IMR-90 (cell line): ENCODE data around the gene C1orf105. TPM values are rescaled to one million over a fixed set of nuclear protein-coding genes. Genes with fewer than 3 reads are reported as not detected.

Experiments
- ATAC-seq: fragments of 200-7000 bp; cut with Tn5 transposase; 2 replicates; pipeline ENCODE4 v1.9.1; 2020; ENCODE audit warnings: low read depth, mild to moderate bottlenecking, moderate library complexity
- BruUV-seq: library from RNA; stranded (reverse); fragments of 400-500 nt; replicated peaks from 2 replicates; lab custom pipeline; 2021; lab: Mats Ljungman, UMichigan
- CTCF ChIA-PET: fragments of 300-600 bp; formaldehyde crosslinking; extraction: SDS; loops from one replicate; lab custom pipeline; 2021; ENCODE audit warnings: antibody characterized with exemption; lab: Yijun Ruan, JAX
- POLR2A ChIA-PET: fragments of 300-600 bp; sonication (Branson Sonifier 250); formaldehyde crosslinking; loops from one replicate; lab custom pipeline; 2022; ENCODE audit warnings: antibody characterized with exemption; ENCODE audit not compliant: unreplicated experiment; lab: Charles Lee
- DNase-seq: peaks from one replicate; pipeline ENCODE4 v3.0.0; 2013
- H2AFZ ChIP-seq: replicated peaks from 2 replicates; pipeline ENCODE3; 2013; ENCODE audit warnings: low read length, mild to moderate bottlenecking; ENCODE audit not compliant: poor library complexity
- H2AK5ac ChIP-seq: 2 replicates; pipeline ENCODE4 v1.6.1; 2013; ENCODE audit warnings: low read depth, low read length, inconsistent platforms
- H2AK9ac ChIP-seq: replicated peaks from 2 replicates; pipeline ENCODE3; 2013; ENCODE audit warnings: mild to moderate bottlenecking, low read depth, low read length, moderate library complexity; ENCODE audit not compliant: poor library complexity
- H2BK120ac ChIP-seq: 2 replicates; pipeline ENCODE4 v1.6.1; 2013; ENCODE audit warnings: low read depth, low read length, inconsistent platforms
- H2BK15ac ChIP-seq: 3 replicates; pipeline ENCODE4 v1.6.1; 2013; ENCODE audit warnings: low read depth, low read length, inconsistent platforms
- H2BK20ac ChIP-seq: 2 replicates; pipeline ENCODE4 v1.6.1; 2013; ENCODE audit warnings: low read depth, mild to moderate bottlenecking, inconsistent platforms, low read length, moderate library complexity
- H2BK5ac ChIP-seq: 2 replicates; pipeline ENCODE4 v1.6.1; 2013; ENCODE audit warnings: mild to moderate bottlenecking, low read depth, low read length, inconsistent platforms; ENCODE audit not compliant: poor library complexity, severe bottlenecking
- H3K14ac ChIP-seq: replicated peaks from 2 replicates; pipeline ENCODE4 v1.6.1; 2013; ENCODE audit warnings: low read depth, low read length, inconsistent platforms
- H3K18ac ChIP-seq: 2 replicates; pipeline ENCODE4 v1.6.1; 2013; ENCODE audit warnings: low read depth, low read length, control low read depth
- H3K23ac ChIP-seq: 2 replicates; pipeline ENCODE4 v1.6.1; 2013; ENCODE audit warnings: low read depth, low read length, inconsistent platforms
- H3K27ac ChIP-seq: 2 replicates; pipeline ENCODE4 v1.5.1; 2013; ENCODE audit warnings: mild to moderate bottlenecking, control low read depth, low read length; ENCODE audit not compliant: insufficient read depth
- H3K27me3 ChIP-seq: 2 replicates; pipeline ENCODE4 v1.6.1; 2013; ENCODE audit warnings: low read length; ENCODE audit not compliant: control insufficient read depth, insufficient read depth
- H3K36me3 ChIP-seq: 2 replicates; pipeline ENCODE4 v1.6.1; 2013; ENCODE audit warnings: low read length, mixed read lengths; ENCODE audit not compliant: control insufficient read depth, insufficient read depth
- H3K4ac ChIP-seq: 2 replicates; pipeline ENCODE4 v1.6.1; 2013; ENCODE audit warnings: low read depth, low read length, inconsistent platforms
- H3K4me1 ChIP-seq: 2 replicates; pipeline ENCODE4 v1.6.1; 2013; ENCODE audit warnings: low read length, mixed read lengths; ENCODE audit not compliant: control insufficient read depth, insufficient read depth
- H3K4me2 ChIP-seq: 2 replicates; pipeline ENCODE4 v1.6.1; 2013; ENCODE audit warnings: low read depth, mild to moderate bottlenecking, control low read depth, low read length, moderate library complexity
- H3K4me3 ChIP-seq: 2 replicates; pipeline ENCODE4 v1.5.1; 2013; ENCODE audit warnings: low read depth, mild to moderate bottlenecking, control low read depth, low read length, moderate library complexity; ENCODE audit not compliant: insufficient read depth
- H3K56ac ChIP-seq: 2 replicates; pipeline ENCODE4 v1.6.1; 2013; ENCODE audit warnings: low read length, inconsistent platforms; ENCODE audit not compliant: insufficient read depth; ENCODE audit errors: extremely low read depth
- H3K79me1 ChIP-seq, 2 experiments: 2 replicates each; pipeline ENCODE4 v1.6.1; 2013; ENCODE audit warnings: low read length in 2 of 2, inconsistent platforms in 1 of 2, low read depth in 1 of 2
- H3K9ac ChIP-seq: 2 replicates; pipeline ENCODE4 v1.6.1; 2013; ENCODE audit warnings: low read depth, low read length, control low read depth
- H3K9me1 ChIP-seq: 2 replicates; pipeline ENCODE4 v1.6.1; 2013; ENCODE audit warnings: low read length, inconsistent platforms; ENCODE audit not compliant: insufficient read depth
- H3K9me3 ChIP-seq: 2 replicates; pipeline ENCODE4 v1.6.1; 2013; ENCODE audit warnings: low read length; ENCODE audit not compliant: control insufficient read depth, insufficient read depth
- H4K20me1 ChIP-seq: 2 replicates; pipeline ENCODE4 v1.6.1; 2013; ENCODE audit warnings: low read length, inconsistent platforms; ENCODE audit not compliant: insufficient read depth
- H4K5ac ChIP-seq: 2 replicates; pipeline ENCODE4 v1.6.1; 2013; ENCODE audit warnings: mild to moderate bottlenecking, low read depth, low read length, control low read depth
- H4K8ac ChIP-seq, 2 experiments: 2 replicates each; pipeline ENCODE4 v1.6.1; 2013; ENCODE audit warnings: low read depth in 2 of 2, low read length in 2 of 2, control low read depth in 1 of 2, inconsistent platforms in 1 of 2
- H4K91ac ChIP-seq: 2 replicates; pipeline ENCODE4 v1.6.1; 2013; ENCODE audit warnings: low read depth, low read length, inconsistent platforms; ENCODE audit not compliant: insufficient read depth
- BHLHE40 ChIP-seq: fragments of 150-350 bp; IDR thresholded peaks from 2 replicates; pipeline ENCODE4 v1.6.1; 2016; ENCODE audit warnings: mild to moderate bottlenecking, low read depth, low read length
- CEBPB ChIP-seq: IDR thresholded peaks from 2 replicates; pipeline ENCODE4 v1.6.1; 2012; ENCODE audit warnings: low read depth, low read length, improper control_type of control experiment
- CHD1 ChIP-seq: IDR thresholded peaks from 2 replicates; pipeline ENCODE4 v1.6.1; 2012; ENCODE audit warnings: low read depth, low read length, improper control_type of control experiment
- CTCF ChIP-seq: conservative IDR thresholded peaks from 2 replicates; pipeline ENCODE4 v1.5.1; 2012; ENCODE audit warnings: mild to moderate bottlenecking, low read depth, low read length, improper control_type of control experiment
- ELK1 ChIP-seq: fragments of 150-350 bp; IDR thresholded peaks from 2 replicates; pipeline ENCODE4 v1.6.1; 2016; ENCODE audit warnings: low read depth, mild to moderate bottlenecking, low read length, moderate library complexity, borderline replicate concordance
- FOS ChIP-seq: fragments of 150-350 bp; IDR thresholded peaks from 2 replicates; pipeline ENCODE4 v1.6.1; 2016; ENCODE audit warnings: low read depth, low read length
- MAFK ChIP-seq: IDR thresholded peaks from 2 replicates; pipeline ENCODE4 v1.6.1; 2012; ENCODE audit warnings: low read depth, low read length, improper control_type of control experiment
- MAZ ChIP-seq: IDR thresholded peaks from 2 replicates; pipeline ENCODE4 v1.6.1; 2012; ENCODE audit warnings: low read depth, mild to moderate bottlenecking, low read length, improper control_type of control experiment, moderate library complexity, borderline replicate concordance
- MXI1 ChIP-seq: IDR thresholded peaks from 2 replicates; pipeline ENCODE4 v1.6.1; 2012; ENCODE audit warnings: low read depth, mild to moderate bottlenecking, low read length, moderate library complexity, borderline replicate concordance
- NFE2L2 ChIP-seq: fragments of 150-350 bp; IDR thresholded peaks from 2 replicates; pipeline ENCODE4 v1.6.1; 2016; ENCODE audit warnings: low read depth, mild to moderate bottlenecking, low read length
- POLR2A ChIP-seq: IDR thresholded peaks from 2 replicates; pipeline ENCODE4 v1.6.1; 2012; ENCODE audit warnings: mild to moderate bottlenecking, low read depth, low read length
- RAD21 ChIP-seq: IDR thresholded peaks from 2 replicates; pipeline ENCODE4 v1.6.1; 2012; ENCODE audit warnings: low read length, improper control_type of control experiment
- RCOR1 ChIP-seq: IDR thresholded peaks from 2 replicates; pipeline ENCODE4 v1.6.1; 2012; ENCODE audit warnings: mild to moderate bottlenecking, low read length, improper control_type of control experiment; ENCODE audit not compliant: insufficient replicate concordance
- RFX5 ChIP-seq: IDR thresholded peaks from 2 replicates; pipeline ENCODE4 v1.8.0; 2012; ENCODE audit warnings: low read depth, mild to moderate bottlenecking, low read length, moderate library complexity
- SMC3 ChIP-seq: fragments of 150-350 bp; IDR thresholded peaks from 2 replicates; pipeline ENCODE4 v1.6.1; 2016; ENCODE audit warnings: low read depth, mild to moderate bottlenecking, antibody characterized with exemption, low read length, moderate library complexity
- USF2 ChIP-seq: fragments of 150-350 bp; IDR thresholded peaks from 2 replicates; pipeline ENCODE4 v1.6.1; 2017; ENCODE audit warnings: mild to moderate bottlenecking, antibody characterized with exemption, low read length, low read depth
- WGBS, 2 experiments: methylation state at CpG; one replicate each; pipeline versions ENCODE4 v1.1.5 to v1.1.7; 2013; ENCODE audit warnings: missing lambda C conversion rate in 2 of 2; ENCODE audit not compliant: insufficient read length in 1 of 2; ENCODE audit errors: extremely low coverage in 2 of 2; 5-methylcytosine and 5-hydroxymethylcytosine counted together
- dilution Hi-C: fragments of 300-500 bp; cut with HindIII; formaldehyde crosslinking; loops from one replicate; pipeline ENCODE4 v1.14.3; 2018; ENCODE audit warnings: low sequenced_read_pairs; ENCODE audit not compliant: unreplicated experiment
- in situ Hi-C: fragments of 300-500 bp; cut with MboI; formaldehyde crosslinking; loops from 3 replicates; pipeline ENCODE4 v1.14.3; 2019; ENCODE audit warnings: low sequenced_read_pairs, inconsistent platforms, mixed read lengths
- intact Hi-C: fragments of 100-400 bp; cut with micrococcal nuclease; formaldehyde crosslinking; loops from 2 replicates; pipeline ENCODE4 v1.10.0; 2022
- polyA plus RNA-seq, 3 experiments: library from polyadenylated mRNA; depleted of rRNA; stranded (reverse); fragments of >200 nt; gene quantifications; 2 replicates each; pipeline ENCODE4 v1.2.3, GENCODE V29; 2012; ENCODE audit warnings: low replicate concordance in 1 of 3
- total RNA-seq: library from RNA; depleted of rRNA; stranded (reverse); fragments of >200 nt; gene quantifications from 2 replicates; pipeline ENCODE4 v1.2.3, GENCODE V29; 2012

Gene C1orf105
- total and polyA plus RNA-seq, 2 of the 4 experiments (the other 2 are of a cell fraction), result not detected

GRCh38 chr1:172416496-172417035 lies 3.9 kb upstream of the C1orf105 start:
- no peaks in the 10 kb centered on the region for H3K4me1 ChIP-seq
- intact Hi-C loops, result no loop called here
- H3K9me3 ChIP-seq, result no peaks in the 10 kb centered on the region
- no peak overlapping the region for H4K91ac ChIP-seq
- POLR2A ChIA-PET, result interaction anchor here (0.6 kb wide), 1 partner anchor 262 kb away, joined by 4 read pairs; no protein-coding TSS in a partner anchor
- no peak overlapping the region for H2BK15ac ChIP-seq
- no peak overlapping the region for H3K4me2 ChIP-seq
- 33% methylated on average over 1 of the region's 4 CpGs; no CpG with 5 or more reads in 1 of the 2 experiments for WGBS, 2 experiments
- H4K8ac ChIP-seq, result no peak overlapping the region
- H2AK5ac ChIP-seq, result no peak overlapping the region
- no peaks in the 10 kb centered on the region for H3K36me3 ChIP-seq
- no peak overlapping the region for H3K4ac ChIP-seq
- H2BK120ac ChIP-seq, result no peak overlapping the region
- no peak for ATAC-seq
- no peak overlapping the region for H3K14ac ChIP-seq
- no peaks in the 10 kb centered on the region; a peak in 1 of 4 replicates for H3K79me1 ChIP-seq
- no peak overlapping the region for H2AK9ac ChIP-seq
- in situ Hi-C loops, result loop anchor here (25.0 kb wide), 1 partner anchor 604 kb away; no protein-coding TSS in a partner anchor
- H3K4me3 ChIP-seq, result no peak overlapping the region
- CTCF ChIA-PET, result interaction anchor here (1.8 kb wide), 1 partner anchor 17 kb away, joined by 5 read pairs; no protein-coding TSS in a partner anchor
- TF ChIP-seq BHLHE40 (no peak), CHD1 (no peak), NFE2L2 (no peak), MAFK (no peak), CEBPB (no peak), ELK1 (no peak), USF2 (no peak), FOS (no peak), RCOR1 (no peak), MXI1 (no peak), RAD21 (no peak), POLR2A (no peak), CTCF (no peak), SMC3 (no peak), MAZ (no peak), RFX5 (no peak)
- no peak overlapping the region for H3K27ac ChIP-seq
- H2AFZ ChIP-seq, result no peak overlapping the region
- no peak overlapping the region for H3K9ac ChIP-seq
- no peaks in the 10 kb centered on the region for H3K9me1 ChIP-seq
- dilution Hi-C loops, result no loop called here
- H3K23ac ChIP-seq, result no peak overlapping the region
- no TSS peak for BruUV-seq
- H2BK20ac ChIP-seq, result no peak overlapping the region
- no peak overlapping the region for H2BK5ac ChIP-seq
- no peak overlapping the region for H3K18ac ChIP-seq
- DNase-seq, result no peak
- no peaks in the 10 kb centered on the region for H4K20me1 ChIP-seq
- H3K27me3 ChIP-seq, result no peaks in the 10 kb centered on the region
- H4K5ac ChIP-seq, result no peak overlapping the region
- no peak overlapping the region for H3K56ac ChIP-seq
